NCI-H187 treated with DMSO at 0.1 percent for 48 hours (cell line): ENCODE measurements around the gene SOCS3.

Experiments used
- DNase-seq: peaks from one replicate; lab custom pipeline; 2025; lab: John Stamatoyannopoulos, UW

SOCS3 gene

DNA sequence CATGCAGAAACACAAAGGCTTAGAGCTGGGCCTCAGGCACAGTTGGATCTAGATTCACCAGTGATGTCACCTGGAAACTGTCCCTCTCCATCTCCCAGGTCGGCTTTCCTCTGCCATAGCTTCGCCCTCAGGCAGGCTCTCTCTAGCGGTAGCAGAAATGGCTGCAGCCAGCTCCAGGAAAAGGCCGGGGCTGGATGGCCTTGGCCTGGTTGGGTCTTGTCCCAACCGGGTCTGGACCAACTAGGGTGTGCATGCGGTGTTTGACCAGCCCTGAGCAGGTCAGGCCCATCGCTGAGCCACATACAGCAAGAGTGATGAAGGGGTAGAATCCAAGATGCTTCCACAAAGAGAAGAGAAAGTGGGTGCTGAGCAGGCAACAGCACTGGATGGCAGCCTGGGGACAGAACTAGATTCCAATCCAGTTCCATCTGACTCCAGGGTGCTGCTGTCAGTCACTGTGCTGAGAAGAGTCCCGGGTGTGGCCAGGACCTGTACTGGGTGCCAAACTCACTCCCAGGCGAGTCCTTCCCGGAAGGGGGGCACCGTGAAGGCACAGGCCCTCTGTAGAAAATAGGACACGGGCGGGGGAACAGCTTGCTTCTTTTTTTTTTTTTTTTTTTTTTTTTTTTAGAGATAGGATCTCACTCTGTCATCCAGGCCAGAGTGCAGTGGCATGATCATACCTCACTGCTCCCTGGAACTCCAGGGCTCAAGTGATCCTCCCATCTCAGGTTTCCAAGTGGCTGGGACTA, 51.8 kb downstream of the SOCS3 start:
- DNase-seq = peak; percentile 13

- no peak for DNase-seq
Measured at GRCh38 chr17:78306913-78307312, 53.0 kb downstream of the SOCS3 start.
